ENCODE measurements around the gene SMCO1.
"Not testable (repeated sequence)": the region's sequence is repeated elsewhere in the genome, so short reads cannot be mapped to it uniquely, and the experiment has no call there.

Gene SMCO1

DNA sequence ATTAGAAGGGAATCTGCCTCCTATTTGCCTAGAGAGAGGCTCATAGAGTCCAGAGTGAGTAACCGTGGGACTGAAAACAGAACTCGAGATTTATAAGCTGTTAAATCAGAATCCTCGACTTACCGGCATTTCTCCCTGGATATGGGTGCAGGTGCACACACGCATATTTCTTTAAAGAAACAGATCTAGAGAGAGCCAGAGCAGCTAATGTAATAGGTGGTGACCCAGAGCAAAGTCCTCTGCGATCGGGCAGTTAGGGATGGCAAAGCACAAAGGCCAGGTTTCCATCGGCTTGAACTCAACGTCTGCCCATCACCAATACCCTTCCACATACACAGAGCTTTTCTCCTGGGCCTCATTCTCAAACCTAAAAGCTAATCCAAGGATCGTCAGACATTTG, 25.4 kb downstream of the SMCO1 start:
- no peak for DNase-seq

DNA sequence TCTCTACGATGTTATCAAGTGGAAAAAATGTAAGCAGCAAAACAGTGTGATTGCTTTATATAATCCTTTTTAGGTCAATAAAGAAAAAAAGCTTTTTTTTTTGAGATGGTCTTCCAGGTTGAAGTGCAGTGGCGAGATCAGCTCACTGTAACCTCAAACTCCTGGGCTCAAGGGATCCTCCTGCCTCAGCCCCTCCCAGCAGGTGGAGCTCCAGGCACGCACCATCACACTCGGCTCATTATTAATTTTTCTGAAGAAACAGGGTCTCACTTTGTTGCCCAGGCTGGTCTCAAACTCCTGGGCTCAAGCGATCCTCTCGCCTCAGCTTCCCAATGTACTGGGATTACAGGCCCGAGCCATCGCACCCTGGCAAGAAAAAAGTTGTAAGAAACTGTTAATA, 28.9 kb downstream of the SMCO1 start:
- peak in 1 of 2 donors; percentile 14 for DNase-seq

DNA sequence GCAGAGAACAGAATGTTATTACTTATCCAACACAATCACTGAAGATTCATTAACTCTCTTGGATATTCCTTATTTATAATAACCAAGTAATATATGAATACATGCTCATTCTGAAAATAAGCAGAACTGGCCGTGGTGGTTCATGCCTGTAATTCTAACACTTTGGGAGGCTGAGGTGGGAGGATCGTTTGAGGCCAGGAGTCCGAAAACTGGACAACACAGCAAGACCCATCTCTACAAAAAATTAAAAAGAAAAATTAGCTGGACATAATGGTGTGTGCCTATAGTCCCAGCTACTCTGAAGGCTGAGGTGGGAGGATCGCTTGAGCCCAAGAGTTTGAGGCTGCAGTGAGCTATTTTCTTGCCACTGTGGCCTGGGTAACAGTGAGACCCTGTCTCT, 37.5 kb downstream of the SMCO1 start:
- no peak for DNase-seq

DNA sequence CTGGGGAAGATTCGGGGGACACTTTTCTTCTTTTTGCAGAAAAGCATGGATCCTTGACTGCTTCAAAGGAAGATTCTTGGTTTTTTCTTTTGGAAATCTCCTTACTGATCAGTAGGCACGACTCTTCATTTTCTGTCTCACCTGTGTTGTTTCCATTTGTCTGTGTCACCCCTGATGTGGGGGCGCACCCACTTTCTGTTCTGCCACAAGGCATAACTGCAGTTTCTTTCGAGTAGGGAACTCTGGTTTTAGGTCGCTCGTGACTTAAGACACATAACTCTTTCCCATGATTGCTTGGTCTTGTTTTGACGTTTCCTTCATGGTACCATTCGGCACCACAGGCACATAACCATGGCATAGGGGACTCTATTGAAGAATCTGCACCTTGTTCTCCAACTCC, 42.9 kb downstream of the SMCO1 start:
- DNase-seq: no peak

DNA sequence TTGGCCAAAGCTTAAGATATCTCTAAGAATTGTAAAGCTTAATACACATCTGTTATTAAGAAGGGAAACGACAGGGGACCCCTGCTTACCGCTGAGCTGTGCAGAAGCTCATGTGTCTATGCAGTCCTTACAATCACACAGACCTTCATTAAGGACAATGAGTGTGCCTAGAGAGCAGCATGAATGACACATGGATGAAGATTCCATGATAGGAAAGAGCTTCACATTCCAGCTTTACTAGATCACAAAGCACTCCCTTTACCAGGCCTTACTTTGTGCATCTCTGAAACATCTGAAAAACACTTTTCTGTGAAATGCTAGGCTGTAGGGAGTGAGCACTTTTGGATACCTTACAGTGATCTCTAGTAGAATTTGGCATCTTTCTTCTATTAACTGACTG, 43.6 kb downstream of the SMCO1 start:
- DNase-seq: no peak

DNA sequence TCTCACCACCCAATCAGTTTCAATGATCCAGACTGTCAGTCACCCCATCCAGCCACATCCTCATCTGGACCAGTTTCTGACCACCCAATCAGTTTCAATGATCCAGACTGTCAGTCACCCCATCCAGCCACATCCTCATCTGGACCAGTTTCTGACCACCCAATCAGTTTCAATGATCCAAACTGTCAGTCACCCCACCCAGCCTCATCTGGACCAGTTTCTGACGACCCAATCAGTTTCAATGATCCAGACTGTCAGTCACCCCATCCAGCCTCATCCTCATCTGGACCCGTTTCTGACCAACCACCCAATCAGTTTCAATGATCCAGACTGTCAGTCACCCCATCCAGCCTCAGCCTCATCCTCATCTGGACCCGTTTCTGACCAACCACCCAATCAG, 45.0 kb downstream of the SMCO1 start:
- DNase-seq: not testable (repeated sequence)

DNA sequence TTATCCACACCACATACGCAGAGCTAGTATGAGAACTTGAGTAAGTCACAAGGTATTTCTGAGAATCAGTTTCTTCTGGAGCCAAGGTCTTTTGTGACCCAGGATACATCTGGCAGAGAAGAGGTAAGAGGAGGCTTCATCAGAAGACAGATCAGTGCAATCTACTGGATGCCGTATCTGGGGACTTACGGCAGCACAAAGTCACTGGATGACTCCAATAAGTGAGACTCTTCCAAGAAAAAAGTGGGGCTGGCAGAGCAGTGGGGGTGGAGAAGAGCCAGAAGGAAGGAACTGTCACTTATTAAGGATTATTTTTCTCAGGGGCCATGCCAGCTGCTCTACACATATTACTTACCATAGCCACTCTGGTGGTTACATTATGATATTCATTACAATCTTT, 51.3 kb downstream of the SMCO1 start:
- no peak for DNase-seq

DNA sequence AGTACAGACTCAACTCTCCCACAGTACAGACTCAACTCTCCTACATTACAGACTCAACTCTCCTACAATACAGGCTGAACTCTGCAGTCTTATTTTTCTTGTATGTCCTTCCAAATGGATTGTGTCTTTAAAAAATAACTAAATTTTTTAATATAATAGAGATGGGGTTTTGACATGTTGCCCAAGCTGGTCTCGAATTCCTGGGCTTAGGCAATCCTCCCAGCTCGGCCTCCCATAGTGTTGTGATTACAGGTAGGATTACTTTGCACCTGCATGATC, 51.7 kb downstream of the SMCO1 start:
- no peak for DNase-seq

DNA sequence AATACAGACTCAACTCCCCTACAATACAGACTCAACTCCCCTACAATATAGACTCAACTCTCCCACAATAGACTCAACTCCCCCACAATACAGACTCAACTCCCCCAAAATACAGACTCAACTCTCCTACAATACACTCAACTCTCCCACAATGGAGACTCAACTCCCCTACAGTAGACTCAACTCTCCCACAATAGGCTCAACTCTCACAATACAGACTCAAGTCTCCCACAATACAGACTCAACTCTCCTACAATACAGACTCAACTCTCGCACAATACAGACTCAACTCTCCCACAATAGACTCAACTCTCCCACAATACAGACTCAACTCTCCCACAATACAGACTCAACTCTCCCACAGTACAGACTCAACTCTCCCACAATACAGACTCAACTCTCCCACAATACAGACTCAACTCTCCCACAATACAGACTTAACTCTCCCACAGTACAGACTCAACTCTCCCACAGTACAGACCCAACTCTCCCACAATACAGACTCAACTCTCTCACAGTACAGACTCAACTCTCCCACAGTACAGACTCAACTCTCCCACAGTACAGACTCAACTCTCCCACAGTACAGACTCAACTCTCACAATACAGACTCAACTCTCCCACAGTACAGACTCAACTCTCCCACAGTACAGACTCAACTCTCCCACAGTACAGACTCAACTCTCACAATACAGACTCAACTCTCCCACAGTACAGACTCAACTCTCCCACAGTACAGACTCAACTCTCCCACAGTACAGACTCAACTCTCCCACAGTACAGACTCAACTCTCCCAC, 52.3 kb downstream of the SMCO1 start:
- DNase-seq: not testable (repeated sequence)

DNA sequence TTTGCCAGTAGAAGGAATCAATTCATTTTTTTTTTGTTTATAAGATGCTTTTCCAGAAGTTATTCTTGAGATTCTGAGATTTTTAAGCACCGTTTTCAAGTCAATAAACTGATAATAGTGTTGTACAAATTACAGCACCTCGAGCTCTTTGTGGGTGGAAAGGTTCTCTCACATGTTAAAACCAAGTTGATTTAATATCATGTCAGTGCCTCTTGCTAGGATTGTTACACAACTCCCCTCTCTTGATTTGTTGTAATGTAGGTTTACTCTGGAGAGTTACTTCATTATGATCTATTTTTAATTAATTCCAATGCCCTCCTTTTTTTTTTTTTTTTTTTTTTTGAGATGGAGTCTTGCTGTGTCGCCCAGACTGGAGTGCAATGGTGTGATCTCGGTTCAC, 57.1 kb downstream of the SMCO1 start:
- DNase-seq: peak; percentile 10 to 15

DNA sequence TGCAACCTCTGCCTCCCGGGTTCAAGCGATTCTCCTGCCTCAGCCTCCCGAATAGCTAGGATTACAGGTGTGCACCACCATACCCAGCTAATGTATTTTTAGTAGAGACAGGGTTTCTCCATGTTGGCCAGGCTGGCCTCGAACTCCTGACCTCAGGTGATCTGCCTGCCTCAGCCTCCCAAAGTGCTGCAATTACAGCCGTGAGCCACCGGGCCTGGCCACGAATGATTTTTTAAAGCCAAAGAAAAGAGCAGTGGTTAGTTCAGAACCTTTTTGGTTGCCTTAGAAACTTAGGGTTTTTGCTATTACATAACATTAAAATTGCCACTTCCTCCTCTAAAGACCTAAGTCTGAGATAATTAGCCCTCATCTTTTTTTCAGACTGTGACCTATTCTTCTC, 57.7 kb downstream of the SMCO1 start:
- peak; percentile 49 to 77 for DNase-seq

Data from inflammatory macrophage (primary cell).